OCI-LY3 (cell line): ENCODE results near the gene ST6GALNAC1.

Source experiments
- CTCF ChIP-seq: fragments of 200-600, 300-600 bp; sonication (generic); IDR thresholded peaks from 2 replicates; pipeline ENCODE4 v1.5.1; 2014; ENCODE audit warnings: antibody characterized with exemption, low read length, low read depth
- EZH2phosphoT487 ChIP-seq: fragments of 200-600 bp; shearing (Covaris generic); IDR thresholded peaks from 2 replicates; pipeline ENCODE4 v1.6.1; 2018; ENCODE audit warnings: antibody characterized with exemption, mixed run types, low read depth

DNA sequence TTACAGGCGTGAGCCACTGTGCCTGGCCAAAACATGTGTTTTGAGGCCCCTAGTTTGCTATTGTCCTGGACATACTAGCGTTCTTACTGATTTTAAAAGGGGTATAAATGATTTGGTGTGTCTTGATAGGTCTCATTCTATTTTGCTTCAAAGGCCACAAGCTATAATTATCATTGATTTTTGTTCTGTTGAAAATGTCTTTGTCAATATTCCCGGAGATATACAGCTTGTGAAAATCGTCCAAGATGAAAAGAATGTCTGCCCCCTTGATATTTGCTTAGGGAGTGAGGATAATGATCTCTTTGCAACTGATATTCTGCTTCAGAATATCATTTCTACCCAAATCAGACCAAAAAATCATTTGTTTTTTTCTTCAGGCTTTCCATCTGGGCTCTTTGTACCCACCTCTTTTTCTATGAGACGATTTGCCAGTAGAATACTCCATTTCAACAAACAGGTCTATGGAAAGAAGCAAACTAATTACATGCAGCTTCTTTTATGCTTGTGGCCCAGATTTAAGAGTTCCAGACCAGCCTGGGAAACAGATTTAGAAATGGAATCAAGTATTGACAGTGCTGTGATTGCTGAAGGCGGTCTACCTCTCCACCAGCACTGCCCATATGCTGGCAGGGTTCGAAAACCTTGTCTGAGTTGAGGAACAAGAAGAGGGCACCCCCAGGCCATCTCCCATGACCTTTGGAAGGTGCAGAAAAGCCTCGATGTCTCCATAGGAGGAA is 14.1 kb upstream of the ST6GALNAC1 start:
- TF ChIP-seq CTCF = no peak
- no peak for TF ChIP-seq EZH2phosphoT487
